Smooth muscle cell (in vitro differentiated cells): Measurements from ENCODE around the gene ARMH3. TPM values are rescaled to one million over a fixed set of nuclear protein-coding genes. Genes with fewer than 3 reads are reported as not detected.

Source experiments
- DNase-seq: peaks from one replicate; lab custom pipeline; 2025; ENCODE audit not compliant: unreplicated experiment; lab: John Stamatoyannopoulos, UW
- H2AFZ ChIP-seq: fragments of 200-600 bp; sonication (generic); 2 replicates; pipeline ENCODE4 v1.6.0; 2016; ENCODE audit warnings: antibody characterized with exemption, low read depth, mild to moderate bottlenecking
- H3F3A ChIP-seq: fragments of 200-600 bp; sonication (generic); 2 replicates; pipeline ENCODE4 v1.6.0; 2017; ENCODE audit warnings: antibody characterized with exemption, low read depth
- H3K27ac ChIP-seq: fragments of 200-600 bp; sonication (generic); 2 replicates; pipeline ENCODE4 v1.5.1; 2016; ENCODE audit warnings: low read depth, mild to moderate bottlenecking
- H3K27me3 ChIP-seq: fragments of 200-600 bp; sonication (generic); 2 replicates; pipeline ENCODE4 v1.6.1; 2016; ENCODE audit warnings: low read depth, mild to moderate bottlenecking
- H3K36me3 ChIP-seq: fragments of 200-600 bp; sonication (generic); 2 replicates; pipeline ENCODE4 v1.5.1; 2016; ENCODE audit warnings: low read depth
- H3K4me1 ChIP-seq: fragments of 200-600 bp; sonication (generic); 2 replicates; pipeline ENCODE4 v1.5.1; 2016; ENCODE audit warnings: low read depth
- H3K4me2 ChIP-seq: fragments of 200-600 bp; sonication (generic); 2 replicates; pipeline ENCODE4 v1.6.0; 2016; ENCODE audit warnings: mild to moderate bottlenecking
- H3K4me3 ChIP-seq: fragments of 200-600 bp; sonication (generic); 2 replicates; pipeline ENCODE4 v1.5.1; 2016; ENCODE audit warnings: mild to moderate bottlenecking
- H3K79me2 ChIP-seq: fragments of 200-600 bp; sonication (generic); 2 replicates; pipeline ENCODE4 v1.6.0; 2016; ENCODE audit warnings: low read depth, mild to moderate bottlenecking
- H3K9ac ChIP-seq: fragments of 200-600 bp; sonication (generic); 2 replicates; pipeline ENCODE4 v1.6.0; 2016; ENCODE audit warnings: low read depth
- H3K9me3 ChIP-seq: fragments of 200-600 bp; sonication (generic); replicated peaks from 2 replicates; pipeline ENCODE4 v1.5.1; 2016; ENCODE audit warnings: low read depth
- H4K20me1 ChIP-seq: fragments of 200-600 bp; sonication (generic); 2 replicates; pipeline ENCODE4 v1.6.0; 2016; ENCODE audit warnings: low read depth
- WGBS: methylation state at CpG from one replicate; pipeline ENCODE4 v1.1.7; 2016; ENCODE audit warnings: low lambda C conversion rate; 5-methylcytosine and 5-hydroxymethylcytosine counted together
- polyA plus RNA-seq: library from polyadenylated mRNA; unstranded; fragments of >200 nt; fragmentation: Nextera tagmentation; extraction: Ambion mirVana; gene quantifications from 2 replicates; pipeline ENCODE4 v1.2.1, GENCODE V29; 2016
- total RNA-seq: library from RNA; depleted of rRNA; stranded (reverse); fragments of >200 nt; gene quantifications from 2 replicates; pipeline ENCODE4 v1.2.3, GENCODE V29; 2014
- TF ChIP-seq, protein P1 (sequence below): fragments of 200-600 bp; sonication (generic); IDR thresholded peaks from 2 replicates; pipeline ENCODE4 v1.5.1; 2017; ENCODE audit warnings: borderline replicate concordance, mild to moderate bottlenecking, antibody characterized with exemption; ENCODE audit not compliant: insufficient read depth, poor library complexity, severe bottlenecking

ARMH3 gene
- total and polyA plus RNA-seq, 2 experiments from 2014 or later = 7.6 to 10.8 TPM

DNA sequence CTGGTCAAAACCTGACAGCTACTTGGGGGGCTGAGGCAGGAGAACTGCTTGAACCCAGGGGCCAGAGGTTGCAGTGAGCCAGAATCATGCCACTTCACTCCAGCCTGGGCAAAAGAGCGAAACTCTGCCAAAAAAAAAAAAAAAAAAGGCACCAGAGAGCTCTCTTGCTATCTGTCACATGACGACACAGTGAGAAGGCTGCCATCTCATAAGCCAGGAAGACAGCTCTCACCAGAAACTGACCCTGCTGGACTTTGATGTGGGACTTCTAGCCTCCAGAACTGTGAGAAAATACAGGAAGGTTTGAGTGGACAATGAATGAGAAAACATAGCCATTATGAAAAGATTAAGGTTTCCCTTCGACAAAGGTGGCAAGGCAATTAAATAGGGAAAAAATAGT, 161.2 kb downstream of the ARMH3 start:
- Histone ChIP-seq H3K9ac (no peak overlapping the region), H3K27ac (no peak overlapping the region), H3K9me3 (no peaks in the 10 kb centered on the region), H2AFZ (no peak overlapping the region), H3K27me3 (no peaks in the 10 kb centered on the region), H3K4me1 (peaks cover 22% of the 10 kb centered on the region), H3K79me2 (no peaks in the 10 kb centered on the region), H3K4me2 (no peak overlapping the region), H4K20me1 (peaks cover 69% of the 10 kb centered on the region), H3K36me3 (no peaks in the 10 kb centered on the region), H3K4me3 (no peak overlapping the region), H3F3A (no peaks in the 10 kb centered on the region)
- TF ChIP-seq, protein P1, sequence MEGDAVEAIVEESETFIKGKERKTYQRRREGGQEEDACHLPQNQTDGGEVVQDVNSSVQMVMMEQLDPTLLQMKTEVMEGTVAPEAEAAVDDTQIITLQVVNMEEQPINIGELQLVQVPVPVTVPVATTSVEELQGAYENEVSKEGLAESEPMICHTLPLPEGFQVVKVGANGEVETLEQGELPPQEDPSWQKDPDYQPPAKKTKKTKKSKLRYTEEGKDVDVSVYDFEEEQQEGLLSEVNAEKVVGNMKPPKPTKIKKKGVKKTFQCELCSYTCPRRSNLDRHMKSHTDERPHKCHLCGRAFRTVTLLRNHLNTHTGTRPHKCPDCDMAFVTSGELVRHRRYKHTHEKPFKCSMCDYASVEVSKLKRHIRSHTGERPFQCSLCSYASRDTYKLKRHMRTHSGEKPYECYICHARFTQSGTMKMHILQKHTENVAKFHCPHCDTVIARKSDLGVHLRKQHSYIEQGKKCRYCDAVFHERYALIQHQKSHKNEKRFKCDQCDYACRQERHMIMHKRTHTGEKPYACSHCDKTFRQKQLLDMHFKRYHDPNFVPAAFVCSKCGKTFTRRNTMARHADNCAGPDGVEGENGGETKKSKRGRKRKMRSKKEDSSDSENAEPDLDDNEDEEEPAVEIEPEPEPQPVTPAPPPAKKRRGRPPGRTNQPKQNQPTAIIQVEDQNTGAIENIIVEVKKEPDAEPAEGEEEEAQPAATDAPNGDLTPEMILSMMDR = no peak
- 87% methylated on average over 3 of the region's 3 CpGs for WGBS
- no peak for DNase-seq

DNA sequence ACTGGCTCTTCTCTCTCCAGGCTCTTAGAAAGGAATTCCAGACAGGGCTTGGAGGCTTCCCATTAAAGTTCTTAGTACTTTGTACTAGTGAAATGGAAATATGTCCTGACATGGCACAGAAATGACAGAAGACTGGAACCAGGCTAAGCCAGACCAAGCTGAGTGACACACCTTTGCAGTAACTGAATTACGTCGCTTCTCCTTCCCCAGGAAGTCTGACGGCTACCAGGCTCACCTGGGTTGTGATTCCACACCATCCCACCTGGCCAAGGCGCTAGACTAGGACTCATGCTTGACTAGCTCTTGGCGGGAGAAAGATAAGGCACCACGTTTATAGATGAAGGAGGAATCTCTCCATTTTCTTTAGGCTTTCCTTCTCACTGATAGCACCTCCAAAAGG, 161.7 kb downstream of the ARMH3 start:
- H3K27me3 ChIP-seq = no peaks in the 10 kb centered on the region
- no peaks in the 10 kb centered on the region for H3F3A ChIP-seq
- no peak for DNase-seq
- WGBS = 83% methylated on average over 6 of the region's 6 CpGs
- H4K20me1 ChIP-seq = peaks cover 68% of the 10 kb centered on the region
- H2AFZ ChIP-seq = no peak overlapping the region
- H3K9me3 ChIP-seq = no peaks in the 10 kb centered on the region
- no peaks in the 10 kb centered on the region for H3K36me3 ChIP-seq
- no peak overlapping the region for H3K9ac ChIP-seq
- H3K79me2 ChIP-seq = no peaks in the 10 kb centered on the region
- TF ChIP-seq, protein P1 = no peak
- no peak overlapping the region for H3K27ac ChIP-seq
- no peak overlapping the region for H3K4me3 ChIP-seq
- H3K4me2 ChIP-seq = no peak overlapping the region
- peaks cover 19% of the 10 kb centered on the region for H3K4me1 ChIP-seq

DNA sequence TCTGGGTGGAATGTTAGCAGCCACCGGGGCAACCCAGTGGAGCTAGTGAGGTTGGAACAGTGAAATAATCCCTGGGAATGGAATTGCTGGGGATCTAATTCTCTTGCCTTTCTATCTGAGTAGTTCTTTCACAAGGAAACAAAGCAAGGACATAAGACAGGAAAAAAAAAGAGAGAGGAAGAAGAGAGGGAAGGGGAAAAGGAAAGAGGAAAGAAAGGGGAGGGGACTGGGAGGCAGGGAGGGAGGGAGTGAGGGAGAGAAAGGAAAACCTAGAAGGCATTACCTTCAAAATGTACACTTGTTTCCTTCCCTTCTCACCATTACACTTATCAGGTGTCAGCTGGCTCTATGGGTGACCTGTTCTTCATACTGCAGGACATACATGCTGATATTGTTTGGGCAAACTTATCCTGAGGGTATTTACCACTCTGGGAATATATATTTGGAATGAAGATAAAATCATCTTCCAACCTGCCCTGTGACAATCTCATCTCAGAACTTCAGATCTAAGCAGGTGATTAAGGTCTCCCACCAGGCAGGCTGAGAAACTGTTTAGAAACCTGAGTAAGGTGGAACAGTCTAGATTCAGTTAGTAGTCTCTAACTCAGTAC, 162.4 kb downstream of the ARMH3 start:
- H4K20me1 ChIP-seq = peaks cover 65% of the 10 kb centered on the region
- H3K4me1 ChIP-seq = peaks cover 19% of the 10 kb centered on the region
- H2AFZ ChIP-seq = no peak overlapping the region
- H3K9ac ChIP-seq = no peak overlapping the region
- H3K36me3 ChIP-seq = no peaks in the 10 kb centered on the region
- no peak overlapping the region for H3K27ac ChIP-seq
- no peak overlapping the region for H3K4me3 ChIP-seq
- no peak overlapping the region for H3K4me2 ChIP-seq
- H3K9me3 ChIP-seq = no peaks in the 10 kb centered on the region
- TF ChIP-seq, protein P1 = no peak
- 83% methylated on average over 1 of the region's 1 CpG for WGBS
- no peaks in the 10 kb centered on the region for H3K79me2 ChIP-seq
- DNase-seq = no peak
- H3K27me3 ChIP-seq = no peaks in the 10 kb centered on the region
- no peaks in the 10 kb centered on the region for H3F3A ChIP-seq

DNA sequence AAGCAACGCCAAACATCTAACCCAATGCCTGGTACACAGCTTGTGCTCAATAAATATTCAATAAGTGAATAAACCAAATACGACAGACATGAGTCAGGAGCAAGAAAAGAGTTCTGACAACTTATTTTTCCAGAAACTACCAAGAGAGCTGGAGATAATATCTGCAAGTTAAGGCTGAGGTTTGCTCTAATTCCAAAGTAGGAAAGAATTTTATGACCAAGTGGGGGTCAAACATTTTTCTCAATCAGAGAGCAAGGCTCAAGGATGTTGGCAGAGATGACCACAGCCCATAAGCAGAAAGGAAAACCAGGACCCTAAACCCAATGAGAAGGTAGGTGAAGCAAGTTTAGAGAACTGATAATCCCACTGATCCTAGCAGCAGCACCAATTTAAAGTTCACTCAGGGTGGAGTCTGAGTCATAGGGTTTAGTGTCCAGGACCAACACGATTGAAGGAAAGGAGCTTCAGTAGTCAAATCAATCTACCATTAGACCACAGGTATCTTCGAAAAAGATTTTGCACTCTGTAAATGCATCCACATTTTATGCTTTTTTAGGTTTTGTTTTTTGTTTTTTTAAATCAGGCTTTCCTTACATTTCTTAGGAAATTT, 163.1 kb downstream of the ARMH3 start:
- Histone ChIP-seq H3K79me2 (no peaks in the 10 kb centered on the region), H2AFZ (no peak overlapping the region), H3K27ac (no peak overlapping the region), H3K9me3 (no peaks in the 10 kb centered on the region), H3K4me3 (no peak overlapping the region), H3K4me1 (peaks cover 17% of the 10 kb centered on the region), H3K4me2 (no peak overlapping the region), H4K20me1 (peaks cover 58% of the 10 kb centered on the region), H3F3A (no peaks in the 10 kb centered on the region), H3K36me3 (no peaks in the 10 kb centered on the region), H3K9ac (no peak overlapping the region), H3K27me3 (no peaks in the 10 kb centered on the region)
- 66% methylated on average over 4 of the region's 4 CpGs for WGBS
- TF ChIP-seq, protein P1 = no peak
- no peak for DNase-seq
